ENCODE measurements around the gene CCNK. TPM values are rescaled to one million over a fixed set of nuclear protein-coding genes. Genes with fewer than 3 reads are reported as not detected.

The CCNK gene
- 10 to 100 TPM; 25.7 to 61.9 (median 37.0) TPM for total RNA-seq

DNA sequence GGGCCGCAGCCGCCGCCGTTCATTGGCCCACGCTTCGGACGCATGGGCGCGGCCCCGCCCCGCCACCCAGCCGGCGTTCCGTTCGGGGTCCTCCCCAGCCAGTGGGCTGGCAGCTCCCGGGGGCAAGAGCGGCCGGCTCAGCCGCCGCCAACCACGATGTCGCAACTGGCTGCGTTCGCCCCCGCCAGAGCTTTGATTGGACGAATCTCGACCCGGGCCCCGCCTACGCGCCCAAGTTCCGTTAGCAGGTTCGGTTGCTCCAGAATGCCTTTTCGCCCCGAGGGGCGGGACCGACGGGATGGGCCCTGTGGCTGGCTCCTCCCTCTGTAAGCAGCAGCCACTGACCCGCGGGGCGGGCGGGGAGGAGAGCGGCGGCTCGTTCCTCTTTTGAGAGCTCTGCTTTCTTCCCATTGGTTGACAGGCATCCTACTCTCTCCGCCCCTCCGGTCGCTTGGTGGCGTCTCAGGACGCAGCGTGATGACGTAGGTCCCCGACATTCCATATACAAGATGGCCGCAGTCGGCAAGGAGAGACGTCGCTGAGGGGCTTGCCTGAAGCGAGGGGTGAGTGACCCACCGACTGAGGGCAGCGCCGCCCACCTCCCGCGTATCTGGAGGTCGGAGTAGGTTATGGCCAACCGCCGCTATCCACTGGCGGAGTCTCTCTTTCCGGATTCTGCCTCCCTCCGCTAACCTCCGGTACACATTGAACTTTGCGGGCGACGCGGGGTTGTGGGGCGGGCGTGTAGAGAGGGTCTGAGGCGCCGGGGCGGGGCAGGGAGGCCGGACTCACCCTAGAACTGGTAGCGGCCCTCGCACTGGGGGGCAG is at the start of gene CCNK:
CCNK (plus strand) TSS at position 493 of the 828 bp plus-strand sequence. CDS start 11,269 bp downstream, outside the sequence.
- DNase-seq: peak; percentile 99 to 100 (median 100)
- Histone ChIP-seq H3K4me1 (peaks cover 0 to 34% (median 11%) of the 10 kb centered on the region in 4 donors), H3K27ac (peak within 1 kb of the TSS; percentile 94 to 97 (median 97)), H3K9me3 (no peaks in the 10 kb centered on the region), H3K36me3 (no peaks in the 10 kb centered on the region), H3K27me3 (no peaks in the 10 kb centered on the region), H3K4me3 (peak within 1 kb of the TSS; percentile 89 to 99 (median 96))
- TF ChIP-seq POLR2A (IDR thresholded peaks at IDR 0.05) (peak; percentile 93 to 96), CTCF (IDR thresholded peaks at IDR 0.05) (peak in 1 of 6 experiments; percentile 18)

GRCh38 chr14:99431986-99432385 is 49.2 kb upstream of the CCNK start:
- Histone ChIP-seq H3K27ac (no peak overlapping the region), H3K4me3 (no peak overlapping the region), H3K27me3 (no peaks in the 10 kb centered on the region), H3K9me3 (no peaks in the 10 kb centered on the region), H3K36me3 (peaks cover 0 to 39% (median 0%) of the 10 kb centered on the region in 3 donors), H3K4me1 (no peaks in the 10 kb centered on the region)
- no peak for DNase-seq
- TF ChIP-seq POLR2A (IDR thresholded peaks at IDR 0.05) (no peak), CTCF (IDR thresholded peaks at IDR 0.05) (no peak)

DNA sequence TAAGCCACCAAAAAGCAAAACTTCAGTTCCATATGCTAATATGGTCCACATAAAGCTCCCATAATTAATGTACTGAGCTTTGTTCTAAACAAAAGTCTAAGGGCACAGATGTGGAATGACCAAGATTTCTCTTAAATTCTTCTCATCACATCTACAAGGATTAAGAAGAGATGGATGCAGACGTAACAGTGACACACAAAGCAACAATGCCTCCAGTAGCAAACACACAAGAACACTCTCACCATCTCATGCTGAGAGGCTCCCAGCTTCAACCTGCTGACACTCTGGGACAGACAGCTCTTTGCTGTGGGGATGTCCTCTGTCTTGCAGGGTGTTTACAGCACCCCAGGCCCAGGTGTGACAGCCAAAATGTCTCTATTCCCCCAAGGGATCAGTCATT is 48.7 kb upstream of the CCNK start:
- Histone ChIP-seq H3K36me3 (peaks cover 0 to 39% (median 0%) of the 10 kb centered on the region in 3 donors), H3K27ac (no peak overlapping the region)
- DNase-seq: no peak

GRCh38 chr14:99435327-99435726 is 45.9 kb upstream of the CCNK start:
- Histone ChIP-seq H3K36me3 (peaks cover 0 to 36% (median 0%) of the 10 kb centered on the region in 3 donors), H3K4me1 (no peaks in the 10 kb centered on the region), H3K27ac (no peak overlapping the region), H3K4me3 (no peak overlapping the region), H3K27me3 (no peaks in the 10 kb centered on the region), H3K9me3 (no peaks in the 10 kb centered on the region)
- DNase-seq: no peak
- no peak for TF ChIP-seq POLR2A (IDR thresholded peaks at IDR 0.05)
- no peak for TF ChIP-seq CTCF (IDR thresholded peaks at IDR 0.05)

More for the DNA sequence above, 48.7 kb upstream of the CCNK start:
- no peak for TF ChIP-seq CTCF (IDR thresholded peaks at IDR 0.05)
- no peak for TF ChIP-seq POLR2A (IDR thresholded peaks at IDR 0.05)
- no peak overlapping the region for H3K4me3 ChIP-seq
- no peaks in the 10 kb centered on the region for H3K27me3 ChIP-seq
- H3K9me3 ChIP-seq: no peaks in the 10 kb centered on the region
- H3K4me1 ChIP-seq: no peaks in the 10 kb centered on the region

DNA sequence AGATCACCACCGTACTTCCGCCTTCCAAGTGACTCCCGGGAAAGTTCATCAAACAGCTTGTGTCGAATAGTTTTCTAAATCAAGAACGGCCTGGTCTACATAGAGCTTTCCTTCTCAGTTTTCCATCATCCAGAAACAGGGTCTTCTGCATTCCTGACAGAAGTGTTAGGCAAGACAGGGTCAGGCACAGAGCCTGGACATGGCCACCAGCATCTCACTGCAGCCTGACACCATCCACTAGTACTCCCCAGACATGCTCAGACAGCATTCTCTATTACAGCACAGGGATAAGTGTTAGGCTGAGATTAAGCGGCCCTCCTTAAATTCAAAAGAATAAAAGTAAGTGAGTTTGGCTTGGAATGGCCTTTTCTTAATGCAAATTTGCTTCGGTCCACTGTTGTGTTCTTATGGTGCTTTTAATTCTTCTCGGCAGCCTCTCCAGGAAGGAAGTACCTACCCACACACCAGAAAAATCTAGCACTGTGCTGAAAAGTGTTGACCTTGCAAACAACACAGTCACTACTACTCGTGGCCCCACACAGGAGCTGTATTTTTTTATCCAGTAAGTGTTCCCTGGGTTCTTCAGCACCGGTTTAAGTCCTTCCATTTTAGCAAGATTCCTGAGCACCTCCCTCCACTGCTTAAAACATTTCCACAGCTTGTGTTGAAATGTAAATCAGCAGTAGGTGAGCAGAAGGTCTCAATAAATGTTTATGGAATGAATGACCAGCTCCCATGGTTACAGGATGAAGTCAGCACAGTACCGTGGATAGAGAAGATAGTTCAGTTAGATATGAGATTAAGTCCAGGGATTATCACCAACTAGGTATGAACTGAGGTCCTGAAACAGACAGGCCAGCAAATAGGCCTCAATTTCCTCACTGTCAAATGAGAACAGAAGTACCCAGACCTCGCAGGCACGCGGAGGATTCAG is 44.7 kb upstream of the CCNK start:
- H3K27me3 ChIP-seq: no peaks in the 10 kb centered on the region
- H3K27ac ChIP-seq: peak overlapping the region in 2 of 4 donors; percentile 6 to 32
- H3K4me1 ChIP-seq: no peaks in the 10 kb centered on the region
- TF ChIP-seq POLR2A (IDR thresholded peaks at IDR 0.05) (no peak), CTCF (IDR thresholded peaks at IDR 0.05) (no peak)
- H3K4me3 ChIP-seq: no peak overlapping the region
- no peaks in the 10 kb centered on the region for H3K9me3 ChIP-seq
- H3K36me3 ChIP-seq: peaks cover 0 to 44% (median 0%) of the 10 kb centered on the region in 3 donors
- DNase-seq: no peak

All from Peyer's patch (tissue), 4 donors.